ENCODE measurements around the gene USP43.
A peak's percentile ranks its signal among the peaks of the same experiment; 100 is the strongest.
"Not testable (repeated sequence)": the region's sequence is repeated elsewhere in the genome, so short reads cannot be mapped to it uniquely, and the experiment has no call there.

Gene USP43

GRCh38 chr17:9644910-9645751, at the start of gene USP43:
TSS of gene USP43 (plus strand) at chr17:9645517. CDS start at chr17:9645633, 116 bp downstream.
- DNase-seq (ENCODE audit: low spot score) = peak; percentile 54

GRCh38 chr17:9597638-9598037, 47.7 kb upstream of the USP43 start:
- not testable (repeated sequence) for DNase-seq (ENCODE audit: low spot score)

GRCh38 chr17:9598661-9599060, 46.7 kb upstream of the USP43 start:
- no peak for DNase-seq (ENCODE audit: low spot score)

GRCh38 chr17:9604583-9604982, 40.7 kb upstream of the USP43 start:
- not testable (repeated sequence) for DNase-seq (ENCODE audit: low spot score)

- no peak for DNase-seq (ENCODE audit: low spot score)
Measured at GRCh38 chr17:9606453-9606852, 38.9 kb upstream of the USP43 start.

- peak; percentile 10 for DNase-seq (ENCODE audit: low spot score)
Measured at GRCh38 chr17:9607058-9607457, 38.3 kb upstream of the USP43 start.

- DNase-seq (ENCODE audit: low spot score) = no peak
Measured at GRCh38 chr17:9611557-9611956, 33.8 kb upstream of the USP43 start.

- DNase-seq (ENCODE audit: low spot score) = peak; percentile 15
Measured at GRCh38 chr17:9612006-9612405, 33.3 kb upstream of the USP43 start.

GRCh38 chr17:9615486-9615885, 29.8 kb upstream of the USP43 start:
- DNase-seq (ENCODE audit: low spot score) = no peak

GRCh38 chr17:9622961-9623360, 22.4 kb upstream of the USP43 start:
- no peak for DNase-seq (ENCODE audit: low spot score)

GRCh38 chr17:9628509-9628908, 16.8 kb upstream of the USP43 start:
- DNase-seq (ENCODE audit: low spot score) = no peak

GRCh38 chr17:9632741-9633140, 12.6 kb upstream of the USP43 start:
- DNase-seq (ENCODE audit: low spot score) = no peak

- DNase-seq (ENCODE audit: low spot score) = no peak
Measured at GRCh38 chr17:9635340-9635739, 10.0 kb upstream of the USP43 start.

GRCh38 chr17:9636501-9636900, 8.8 kb upstream of the USP43 start:
- DNase-seq (ENCODE audit: low spot score) = no peak

GRCh38 chr17:9640388-9640787, 4.9 kb upstream of the USP43 start:
- DNase-seq (ENCODE audit: low spot score) = not testable (repeated sequence)

GRCh38 chr17:9643611-9644010, 1.7 kb upstream of the USP43 start:
- DNase-seq (ENCODE audit: low spot score) = no peak

- DNase-seq (ENCODE audit: low spot score) = peak; percentile 73
Measured at GRCh38 chr17:9645851-9646545, 681 bp downstream of the USP43 start.

GRCh38 chr17:9646546-9646885, 1.2 kb downstream of the USP43 start:
- no peak for DNase-seq (ENCODE audit: low spot score)

- no peak for DNase-seq (ENCODE audit: low spot score)
Measured at GRCh38 chr17:9647014-9647413, 1.7 kb downstream of the USP43 start.

GRCh38 chr17:9648521-9649110, 3.3 kb downstream of the USP43 start:
- DNase-seq (ENCODE audit: low spot score) = no peak

- no peak for DNase-seq (ENCODE audit: low spot score)
Measured at GRCh38 chr17:9658593-9659211, 13.4 kb downstream of the USP43 start.

GRCh38 chr17:9661027-9661426, 15.7 kb downstream of the USP43 start:
- DNase-seq (ENCODE audit: low spot score) = no peak

- not testable (repeated sequence) for DNase-seq (ENCODE audit: low spot score)
Measured at GRCh38 chr17:9663511-9663910, 18.2 kb downstream of the USP43 start.

Data from RKO (cell line).